Endothelial cell of umbilical vein (primary cell): ENCODE measurements around the gene ITFG1. TPM values are rescaled to one million over a fixed set of nuclear protein-coding genes. Genes with fewer than 3 reads are reported as not detected.

Experiments used
- BruUV-seq: library from RNA; stranded (reverse); fragments of 400-500 nt; replicated peaks from 2 replicates; lab custom pipeline; 2021; lab: Mats Ljungman, UMichigan
- CTCF ChIA-PET: fragments of 300-600, 350-600 bp; sonication (Branson Sonifier 250); formaldehyde crosslinking; loops from one replicate; lab custom pipeline; 2021; ENCODE audit warnings: antibody characterized with exemption, inconsistent platforms; lab: Charles Lee
- POLR2A ChIA-PET: fragments of 300-600, 350-600 bp; sonication (Branson Sonifier 250); formaldehyde crosslinking; loops from one replicate; lab custom pipeline; 2021; ENCODE audit warnings: antibody characterized with exemption, inconsistent platforms; lab: Charles Lee
- DNase-seq: peaks from one replicate; pipeline ENCODE4 v3.0.0-alpha.2; 2011; ENCODE audit warnings: low read depth, low spot score
- FAIRE-seq: peaks from 2 replicates; lab custom pipeline; 2011; peaks lifted over from hg19 to GRCh38; lab: Jason Lieb, UNC
- H2AFZ ChIP-seq: 2 replicates; pipeline ENCODE4 v1.6.0; 2012; ENCODE audit warnings: low read depth, low read length, control low read depth, inconsistent platforms
- H3K27ac ChIP-seq: 2 replicates; pipeline ENCODE4 v1.5.1; 2011; ENCODE audit warnings: low read depth, mild to moderate bottlenecking, control low read depth, low read length, moderate library complexity; ENCODE audit not compliant: insufficient read depth
- H3K27me3 ChIP-seq, 2 experiments: 2 replicates each; pipeline versions ENCODE4 v1.6.0 to v1.6.1; 2011; ENCODE audit warnings: low read length in 2 of 2, mixed read lengths in 1 of 2; ENCODE audit not compliant: control insufficient read depth in 2 of 2, insufficient read depth in 2 of 2
- H3K36me3 ChIP-seq, 2 experiments: 2 replicates in 1 of 2; 3 replicates in 1 of 2; pipeline ENCODE4 v1.5.1; 2011; ENCODE audit warnings: low read length in 2 of 2, mild to moderate bottlenecking in 1 of 2, moderate library complexity in 1 of 2; ENCODE audit not compliant: control insufficient read depth in 2 of 2, insufficient read depth in 2 of 2; ENCODE audit errors: extremely low read depth in 1 of 2
- H3K4me1 ChIP-seq: 3 replicates; pipeline ENCODE4 v1.5.1; 2011; ENCODE audit warnings: mild to moderate bottlenecking, low read length; ENCODE audit not compliant: control insufficient read depth, insufficient read depth; ENCODE audit errors: extremely low read depth
- H3K4me2 ChIP-seq: 2 replicates; pipeline ENCODE4 v1.6.1; 2011; ENCODE audit warnings: low read length, control low read depth, mixed read lengths; ENCODE audit not compliant: insufficient read depth
- H3K4me3 ChIP-seq, 3 experiments: fragments of 200-600 bp in 1 of 3; sonication (generic), shearing (Covaris generic) in 1 of 3; replicated peaks in 1 of 3; 2 replicates each; pipeline ENCODE4 v1.5.1; 2011 to 2016; ENCODE audit warnings: control low read depth in 3 of 3, low read length in 3 of 3, mild to moderate bottlenecking in 2 of 3, inconsistent platforms in 1 of 3, low read depth in 1 of 3, moderate library complexity in 1 of 3; ENCODE audit not compliant: insufficient read depth in 1 of 3
- H3K79me2 ChIP-seq: 2 replicates; pipeline ENCODE4 v1.6.0; 2012; ENCODE audit warnings: low read length, inconsistent platforms; ENCODE audit not compliant: control insufficient read depth, insufficient read depth
- H3K9ac ChIP-seq: replicated peaks from 2 replicates; pipeline ENCODE3; 2011; ENCODE audit warnings: low read length, control low read depth; ENCODE audit not compliant: insufficient read depth; ENCODE audit errors: extremely low read depth
- H3K9me1 ChIP-seq: replicated peaks from 3 replicates; pipeline ENCODE4 v1.6.0; 2011; ENCODE audit warnings: mild to moderate bottlenecking, low read length; ENCODE audit not compliant: control insufficient read depth, insufficient read depth; ENCODE audit errors: extremely low read depth
- H3K9me3 ChIP-seq: replicated peaks from 2 replicates; pipeline ENCODE4 v1.5.1; 2012; ENCODE audit warnings: low read length, inconsistent platforms; ENCODE audit not compliant: control insufficient read depth, insufficient read depth
- H4K20me1 ChIP-seq: replicated peaks from 2 replicates; pipeline ENCODE3; 2011; ENCODE audit warnings: mild to moderate bottlenecking, low read length; ENCODE audit not compliant: control insufficient read depth, insufficient read depth; ENCODE audit errors: extremely low read depth
- EZH2 ChIP-seq: IDR thresholded peaks from 2 replicates; pipeline ENCODE4 v1.6.1; 2012; ENCODE audit warnings: borderline replicate concordance, low read depth, mild to moderate bottlenecking, moderate library complexity, low read length, inconsistent platforms; ENCODE audit not compliant: severe bottlenecking
- FOS ChIP-seq: IDR thresholded peaks from 2 replicates; pipeline ENCODE4 v1.6.1; 2011; ENCODE audit warnings: mild to moderate bottlenecking, low read length, moderate library complexity, borderline replicate concordance; ENCODE audit not compliant: insufficient read depth
- GATA2 ChIP-seq: IDR thresholded peaks from 2 replicates; pipeline ENCODE4 v1.7.0; 2011; ENCODE audit warnings: low read depth, mild to moderate bottlenecking, moderate library complexity, mixed read lengths, low read length; ENCODE audit not compliant: insufficient read length, insufficient read depth
- JUN ChIP-seq: IDR thresholded peaks from 2 replicates; pipeline ENCODE4 v1.6.1; 2011; ENCODE audit warnings: borderline replicate concordance, low read depth; ENCODE audit not compliant: insufficient read length, insufficient read depth
- MYC ChIP-seq: IDR thresholded peaks from one replicate; pipeline ENCODE4 v1.6.1; 2011; ENCODE audit warnings: mild to moderate bottlenecking, low read depth, low read length
- POLR2A ChIP-seq: IDR thresholded peaks from 2 replicates; pipeline ENCODE4 v1.6.1; 2012; ENCODE audit warnings: low read depth, mild to moderate bottlenecking, control low read depth, low read length
- POLR2AphosphoS5 ChIP-seq: IDR thresholded peaks from 2 replicates; pipeline ENCODE4 v1.6.1; 2012; ENCODE audit warnings: low read depth, mild to moderate bottlenecking, control low read depth, low read length, moderate library complexity; ENCODE audit not compliant: insufficient read depth
- dilution Hi-C: fragments of 300-500 bp; cut with MboI; formaldehyde crosslinking; loops from one replicate; pipeline ENCODE4 v1.15.0; 2019; ENCODE audit warnings: low sequenced_read_pairs; ENCODE audit not compliant: extremely low pct_ligation_motif_present
- intact Hi-C: fragments of 100-400 bp; cut with micrococcal nuclease; formaldehyde crosslinking; loops from one replicate; pipeline ENCODE4 v1.10.0; 2022
- polyA plus RNA-seq, 4 experiments: library from polyadenylated mRNA; depleted of rRNA in 3 of 4; stranded (reverse) in 3 of 4; unstranded in 1 of 4; fragments of >200 nt; gene quantifications; 2 replicates each; pipeline versions ENCODE4 v1.2.1 to v1.2.3, GENCODE V29; 2011 to 2012; ENCODE audit warnings: missing spikeins in 1 of 4
- total RNA-seq: library from RNA; stranded (reverse); gene quantifications from 2 replicates; pipeline ENCODE4 v1.2.3, GENCODE V29; 2021
- TF ChIP-seq, protein P1 (sequence below): IDR thresholded peaks from 2 replicates; pipeline ENCODE4 v1.6.1; 2011; ENCODE audit not compliant: insufficient read depth, insufficient read length
- TF ChIP-seq, protein P2 (sequence below), 2 donors: IDR thresholded peaks; 1 replicate in 1 of 2; 2 replicates in 1 of 2; pipeline ENCODE4 v1.5.1; 2011; ENCODE audit warnings: low read length in 2 of 2, mild to moderate bottlenecking in 2 of 2, moderate library complexity in 2 of 2, control low read depth in 1 of 2, inconsistent platforms in 1 of 2, low read depth in 1 of 2; ENCODE audit not compliant: insufficient read depth in 1 of 2; ENCODE audit errors: extremely low read depth in 1 of 2

Gene ITFG1
- total and polyA plus RNA-seq, 2 donors (not counting 3 experiments of a cell fraction or from before 2014, with no cell fraction given), result 32.1 to 44.2 TPM

DNA sequence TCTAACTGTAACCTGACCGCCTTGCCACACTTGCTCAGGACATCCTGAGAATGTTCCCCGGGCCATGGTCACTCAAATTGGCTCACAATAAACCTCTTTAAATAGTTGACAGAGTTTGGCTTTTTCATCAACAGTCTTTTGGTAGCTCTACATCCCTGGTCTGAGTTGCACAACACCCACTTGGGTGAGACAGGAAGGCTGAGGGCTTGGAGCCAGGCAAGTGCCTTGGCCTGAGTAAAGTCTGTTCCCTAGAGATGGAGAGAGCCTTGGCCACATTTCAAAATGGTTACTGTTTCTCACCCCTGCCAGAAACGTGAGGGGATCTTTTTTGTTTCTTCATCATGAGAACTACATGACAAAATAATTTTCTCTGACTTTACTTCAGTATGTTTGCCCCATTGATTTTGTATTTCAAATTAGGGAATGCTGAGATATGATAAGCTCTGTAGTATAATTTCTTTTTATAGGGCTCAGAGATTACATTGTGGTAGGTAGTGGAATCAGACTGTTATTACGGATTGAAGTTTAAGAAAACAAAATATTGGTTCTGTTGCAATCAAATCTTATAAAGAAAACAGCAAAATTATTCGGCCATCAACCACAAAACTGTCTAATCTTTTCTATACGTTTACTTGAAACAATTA is 263.2 kb downstream of the ITFG1 start:
- POLR2A ChIA-PET, result no interaction called here
- CTCF ChIA-PET, result no interaction called here
- no peaks in the 10 kb centered on the region for H3K4me1 ChIP-seq
- FAIRE-seq, result no peak
- H3K36me3 ChIP-seq, result no peaks in the 10 kb centered on the region
- H3K27me3 ChIP-seq, result no peaks in the 10 kb centered on the region
- H4K20me1 ChIP-seq, result no peaks in the 10 kb centered on the region
- DNase-seq, result no peak
- no peaks in the 10 kb centered on the region for H3K9me3 ChIP-seq
- no peak overlapping the region for H3K4me3 ChIP-seq
- H3K9ac ChIP-seq, result no peak overlapping the region
- BruUV-seq, result no TSS peak
- H3K79me2 ChIP-seq, result no peaks in the 10 kb centered on the region
- dilution Hi-C loops, result no loop called here
- intact Hi-C loops, result no loop called here
- H2AFZ ChIP-seq, result no peak overlapping the region
- H3K27ac ChIP-seq, result no peak overlapping the region
- no peaks in the 10 kb centered on the region for H3K9me1 ChIP-seq
- H3K4me2 ChIP-seq, result no peak overlapping the region
- no peak for TF ChIP-seq MYC
- TF ChIP-seq, protein P1, sequence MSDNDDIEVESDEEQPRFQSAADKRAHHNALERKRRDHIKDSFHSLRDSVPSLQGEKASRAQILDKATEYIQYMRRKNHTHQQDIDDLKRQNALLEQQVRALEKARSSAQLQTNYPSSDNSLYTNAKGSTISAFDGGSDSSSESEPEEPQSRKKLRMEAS, result no peak
- TF ChIP-seq JUN, result no peak
- no peak for TF ChIP-seq GATA2
- no peak for TF ChIP-seq EZH2
- TF ChIP-seq POLR2AphosphoS5, result no peak
- no peak for TF ChIP-seq POLR2A
- TF ChIP-seq, protein P2, sequence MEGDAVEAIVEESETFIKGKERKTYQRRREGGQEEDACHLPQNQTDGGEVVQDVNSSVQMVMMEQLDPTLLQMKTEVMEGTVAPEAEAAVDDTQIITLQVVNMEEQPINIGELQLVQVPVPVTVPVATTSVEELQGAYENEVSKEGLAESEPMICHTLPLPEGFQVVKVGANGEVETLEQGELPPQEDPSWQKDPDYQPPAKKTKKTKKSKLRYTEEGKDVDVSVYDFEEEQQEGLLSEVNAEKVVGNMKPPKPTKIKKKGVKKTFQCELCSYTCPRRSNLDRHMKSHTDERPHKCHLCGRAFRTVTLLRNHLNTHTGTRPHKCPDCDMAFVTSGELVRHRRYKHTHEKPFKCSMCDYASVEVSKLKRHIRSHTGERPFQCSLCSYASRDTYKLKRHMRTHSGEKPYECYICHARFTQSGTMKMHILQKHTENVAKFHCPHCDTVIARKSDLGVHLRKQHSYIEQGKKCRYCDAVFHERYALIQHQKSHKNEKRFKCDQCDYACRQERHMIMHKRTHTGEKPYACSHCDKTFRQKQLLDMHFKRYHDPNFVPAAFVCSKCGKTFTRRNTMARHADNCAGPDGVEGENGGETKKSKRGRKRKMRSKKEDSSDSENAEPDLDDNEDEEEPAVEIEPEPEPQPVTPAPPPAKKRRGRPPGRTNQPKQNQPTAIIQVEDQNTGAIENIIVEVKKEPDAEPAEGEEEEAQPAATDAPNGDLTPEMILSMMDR (IDR thresholded peaks at IDR 0.05; ENCODE audit: extremely low read depth in 1 of 2, insufficient read depth in 1 of 2, low read depth in 1 of 2, low read length in 2 of 2), result no peak
- TF ChIP-seq FOS, result no peak
